Right cardiac atrium (tissue), 5 donors: ENCODE measurements around the gene PUM1. TPM values are rescaled to one million over a fixed set of nuclear protein-coding genes. Genes with fewer than 3 reads are reported as not detected.
A peak's percentile ranks its signal among the peaks of the same experiment; 100 is the strongest.

Source experiments
- ATAC-seq, 2 donors: fragments of 200-7000 bp; cut with Tn5 transposase; one replicate each; pipeline versions ENCODE4 v1.8.0 to v1.9.1; 2020; ENCODE audit warnings: moderate library complexity in 2 of 2, mild to moderate bottlenecking in 1 of 2
- DNase-seq, 3 donors: peaks; one replicate each; pipeline ENCODE4 v3.0.0-alpha.2; 2020
- H3K27ac ChIP-seq: one replicate; pipeline ENCODE4 v1.5.1; 2013; ENCODE audit warnings: mild to moderate bottlenecking, low read length, control low read depth, moderate library complexity
- H3K27me3 ChIP-seq: one replicate; pipeline ENCODE4 v1.6.1; 2013; ENCODE audit not compliant: control insufficient read depth, insufficient read depth
- H3K4me1 ChIP-seq: one replicate; pipeline ENCODE4 v1.6.1; 2013; ENCODE audit warnings: low read length; ENCODE audit not compliant: control insufficient read depth, insufficient read depth
- H3K4me3 ChIP-seq: one replicate; pipeline ENCODE4 v1.5.1; 2013; ENCODE audit warnings: low read length, control low read depth
- H3K9me3 ChIP-seq: one replicate; pipeline ENCODE4 v1.6.1; 2013; ENCODE audit warnings: low read length; ENCODE audit not compliant: control insufficient read depth
- WGBS: extraction: QIAGEN DNeasy Blood & Tissue Kit; methylation state at CpG from one replicate; pipeline ENCODE4 v1.1.7; 2013; 5-methylcytosine and 5-hydroxymethylcytosine counted together
- intact Hi-C, 4 donors: fragments of 100-400 bp; cut with DNase I; formaldehyde crosslinking; loops; one replicate each; pipeline versions ENCODE4 v1.11.0 to v1.14.0; 2022 to 2023
- polyA plus RNA-seq: library from polyadenylated mRNA; stranded (reverse); fragments of 200-250 nt; gene quantifications from one replicate; pipeline ENCODE4 v1.2.3, GENCODE V29; 2013
- total RNA-seq, 4 donors: library from RNA; stranded (reverse); fragmentation: NEBNext Ultra II Directional; extraction: Animal tissue kit (Norgen Biotek cat#: 25700); gene quantifications; one replicate each; pipeline ENCODE4 v1.2.1, GENCODE V29; 2021
- donor health status: healthy with polysubstance abuse.
- donor health status: DM: no; HTN: yes; CAD: no.
- donor health status: DM: no; HTN: no; CAD: no.
- donor health status: DM: no; HTN: yes; CAD: no; lungs with severe emphysema.
- donor health status: DM: yes; HTN: yes; CAD: no.

The PUM1 gene
- total and polyA plus RNA-seq, 5 donors, result 21.2 to 77.2 (median 76.9) TPM

DNA sequence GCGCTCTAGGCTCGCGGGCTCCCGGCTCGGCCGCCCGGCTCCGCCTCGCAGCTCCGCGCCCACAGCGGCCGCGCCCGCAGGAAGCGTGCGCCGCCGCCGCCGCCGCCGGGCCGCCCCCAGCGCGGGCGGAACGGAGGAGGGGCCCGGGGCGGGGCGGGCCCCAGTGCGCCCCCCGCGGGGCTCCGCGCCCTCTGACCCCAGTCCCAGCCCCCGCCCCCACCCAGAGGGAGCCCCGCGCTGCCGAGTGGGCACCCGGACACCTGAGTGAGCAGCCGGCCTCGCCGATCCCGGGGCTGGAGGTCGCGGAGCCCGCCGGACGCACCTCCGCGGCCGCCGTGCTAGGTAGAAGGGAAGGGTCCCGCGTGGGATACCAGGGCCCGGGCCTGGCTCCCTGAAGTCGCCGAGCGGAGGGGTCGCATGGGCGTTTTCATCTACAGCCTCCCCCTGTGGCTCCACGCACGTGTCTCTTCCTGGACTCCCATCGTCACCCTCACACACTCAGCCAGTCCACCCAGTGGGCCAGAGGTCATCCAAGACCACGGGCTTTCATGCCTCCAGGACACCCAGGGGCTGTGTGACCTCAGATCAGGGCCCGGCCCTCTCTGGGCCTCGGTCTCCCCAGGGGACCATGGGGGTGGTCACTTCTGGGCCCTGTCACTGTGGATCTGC is 156.7 kb downstream of the PUM1 start, which contains the start of gene SDC3:
SDC3 (minus strand) TSS at position 63 of the 669 bp plus-strand sequence. CDS start 172 bp downstream, outside the sequence.
- intact Hi-C loops, result no loop called here
- H3K9me3 ChIP-seq, result no peaks in the 10 kb centered on the region
- no peaks in the 10 kb centered on the region for H3K27me3 ChIP-seq
- peak in 2 of 3 donors; percentile 78 to 83 for DNase-seq
- H3K4me1 ChIP-seq, result peaks cover 7% of the 10 kb centered on the region
- H3K27ac ChIP-seq, result peak within 1 kb of the TSS; percentile 30
- WGBS, result 2% methylated on average over 59 of the region's 68 CpGs
- peak within 1 kb of the TSS; percentile 92 for H3K4me3 ChIP-seq
- ATAC-seq, result peak; percentile 47 to 54

GRCh38 chr1:30908316-30908695 is 157.2 kb downstream of the PUM1 start:
- ATAC-seq (no peak), DNase-seq (peak in 1 of 3 donors; percentile 59)
- no peak overlapping the region for H3K27ac ChIP-seq
- intact Hi-C loops, result no loop called here
- H3K4me1 ChIP-seq, result peaks cover 10% of the 10 kb centered on the region
- H3K4me3 ChIP-seq, result peak overlapping the region; percentile 92
- no peaks in the 10 kb centered on the region for H3K9me3 ChIP-seq
- no peaks in the 10 kb centered on the region for H3K27me3 ChIP-seq
- under 1% methylated on average over 69 of the region's 69 CpGs for WGBS

GRCh38 chr1:30907481-30908315 is 157.8 kb downstream of the PUM1 start:
- Histone ChIP-seq H3K27ac (peak overlapping the region; percentile 30), H3K4me1 (peaks cover 10% of the 10 kb centered on the region), H3K9me3 (no peaks in the 10 kb centered on the region), H3K27me3 (no peaks in the 10 kb centered on the region), H3K4me3 (peak overlapping the region; percentile 92)
- DNase-seq, result peak in 2 of 3 donors; percentile 64 to 72
- 9% methylated on average over 47 of the region's 47 CpGs for WGBS
- ATAC-seq, result peak in 1 of 2 donors; percentile 2
- intact Hi-C loops, result no loop called here

DNA sequence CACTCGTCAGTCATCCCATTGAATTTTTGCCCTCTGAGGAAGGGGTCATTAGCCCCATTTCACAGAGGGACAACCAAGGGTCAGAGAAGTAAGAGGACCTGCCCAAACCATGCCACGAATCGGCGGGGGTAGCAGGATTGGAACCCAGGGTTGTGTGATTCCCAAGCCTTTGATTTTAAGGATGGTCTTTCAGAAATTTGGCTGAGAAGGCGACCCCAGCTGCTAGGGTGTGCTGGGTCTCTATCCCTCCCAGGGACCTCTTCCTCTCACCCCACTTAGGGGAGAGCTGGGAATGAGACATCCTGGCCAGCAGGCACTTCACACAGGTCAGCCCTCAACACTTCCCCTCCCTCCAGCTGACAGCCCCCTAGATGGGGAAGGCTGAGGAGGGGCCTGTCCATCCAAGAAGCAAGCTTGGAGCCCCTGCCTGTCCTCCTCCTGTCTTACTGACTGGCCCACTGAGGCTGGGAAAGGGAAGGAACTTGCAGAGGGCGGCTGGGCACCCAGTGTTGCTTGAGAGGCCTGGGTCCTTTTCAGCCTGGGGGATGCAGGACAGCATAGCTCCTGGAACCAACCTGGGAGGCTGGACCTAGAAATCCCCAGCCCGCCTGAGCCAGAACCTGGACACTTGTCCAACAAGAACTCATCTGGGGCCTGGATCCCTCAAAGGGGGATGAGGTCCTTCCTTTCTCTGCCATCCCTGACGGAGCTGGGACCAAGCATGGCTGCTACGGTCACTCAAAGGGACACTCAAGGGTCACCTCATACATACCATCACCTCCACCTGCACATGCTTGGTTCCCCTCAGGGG is 158.7 kb downstream of the PUM1 start:
- intact Hi-C loops, result no loop called here
- peaks cover 14% of the 10 kb centered on the region for H3K4me1 ChIP-seq
- ATAC-seq (no peak), DNase-seq (peak in 2 of 3 donors; percentile 35 to 42)
- no peak overlapping the region for H3K4me3 ChIP-seq
- H3K27me3 ChIP-seq, result no peaks in the 10 kb centered on the region
- H3K27ac ChIP-seq, result no peak overlapping the region
- H3K9me3 ChIP-seq, result no peaks in the 10 kb centered on the region
- WGBS, result 83% methylated on average over 9 of the region's 9 CpGs

GRCh38 chr1:30905916-30906620 is 159.4 kb downstream of the PUM1 start:
- Histone ChIP-seq H3K4me3 (no peak overlapping the region), H3K9me3 (no peaks in the 10 kb centered on the region), H3K4me1 (peaks cover 14% of the 10 kb centered on the region), H3K27ac (no peak overlapping the region), H3K27me3 (no peaks in the 10 kb centered on the region)
- intact Hi-C loops, result no loop called here
- ATAC-seq (no peak), DNase-seq (peak in 2 of 3 donors; percentile 39 to 44)
- 59% methylated on average over 9 of the region's 9 CpGs for WGBS

DNA sequence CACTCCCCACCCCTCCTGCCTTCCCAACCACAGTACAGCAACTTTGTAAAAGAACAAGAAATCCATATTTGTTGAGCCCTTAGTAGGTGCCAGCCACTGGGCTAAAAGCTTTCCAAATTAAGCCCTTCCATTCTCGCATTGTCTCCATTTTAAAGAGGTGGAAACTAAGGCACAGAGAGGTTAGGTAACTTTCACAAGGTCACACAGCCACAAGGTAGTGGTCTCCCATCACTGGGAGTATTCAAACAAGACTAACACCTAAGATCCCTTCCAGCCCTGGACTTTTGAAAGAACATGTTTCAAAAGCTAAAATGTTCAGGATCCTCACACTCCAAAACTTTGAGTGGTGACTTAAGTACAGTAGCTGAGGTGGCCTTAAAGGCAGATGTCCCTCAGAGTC is 160.1 kb downstream of the PUM1 start:
- ATAC-seq, result no peak
- peaks cover 14% of the 10 kb centered on the region for H3K4me1 ChIP-seq
- DNase-seq, result no peak
- no peak overlapping the region for H3K4me3 ChIP-seq
- WGBS, result 86% methylated on average over 1 of the region's 1 CpG
- H3K9me3 ChIP-seq, result no peaks in the 10 kb centered on the region
- no peak overlapping the region for H3K27ac ChIP-seq
- H3K27me3 ChIP-seq, result no peaks in the 10 kb centered on the region
- intact Hi-C loops, result no loop called here

- Histone ChIP-seq H3K27me3 (no peaks in the 10 kb centered on the region), H3K9me3 (no peaks in the 10 kb centered on the region), H3K4me3 (no peak overlapping the region), H3K27ac (no peak overlapping the region), H3K4me1 (peaks cover 14% of the 10 kb centered on the region)
- no peak for ATAC-seq
- peak in 1 of 3 donors; percentile 17 for DNase-seq
- WGBS, result 71% methylated on average over 1 of the region's 1 CpG
- intact Hi-C loops, result loop anchor here in 1 of 4 donors (5.0 kb wide), 1 partner anchor 58 kb away; no protein-coding TSS in a partner anchor
Observed at GRCh38 chr1:30904962-30905335, 160.6 kb downstream of the PUM1 start.

- Histone ChIP-seq H3K27me3 (no peaks in the 10 kb centered on the region), H3K4me1 (peaks cover 14% of the 10 kb centered on the region), H3K4me3 (no peak overlapping the region), H3K9me3 (no peaks in the 10 kb centered on the region), H3K27ac (no peak overlapping the region)
- 75% methylated on average over 11 of the region's 11 CpGs for WGBS
- intact Hi-C loops, result loop anchor here in 1 of 4 donors (5.0 kb wide), 1 partner anchor 57 kb away; no protein-coding TSS in a partner anchor
- no peak for ATAC-seq
- DNase-seq, result peak in 2 of 3 donors; percentile 40 to 53
Observed at GRCh38 chr1:30904191-30904961, 161.1 kb downstream of the PUM1 start.

DNA sequence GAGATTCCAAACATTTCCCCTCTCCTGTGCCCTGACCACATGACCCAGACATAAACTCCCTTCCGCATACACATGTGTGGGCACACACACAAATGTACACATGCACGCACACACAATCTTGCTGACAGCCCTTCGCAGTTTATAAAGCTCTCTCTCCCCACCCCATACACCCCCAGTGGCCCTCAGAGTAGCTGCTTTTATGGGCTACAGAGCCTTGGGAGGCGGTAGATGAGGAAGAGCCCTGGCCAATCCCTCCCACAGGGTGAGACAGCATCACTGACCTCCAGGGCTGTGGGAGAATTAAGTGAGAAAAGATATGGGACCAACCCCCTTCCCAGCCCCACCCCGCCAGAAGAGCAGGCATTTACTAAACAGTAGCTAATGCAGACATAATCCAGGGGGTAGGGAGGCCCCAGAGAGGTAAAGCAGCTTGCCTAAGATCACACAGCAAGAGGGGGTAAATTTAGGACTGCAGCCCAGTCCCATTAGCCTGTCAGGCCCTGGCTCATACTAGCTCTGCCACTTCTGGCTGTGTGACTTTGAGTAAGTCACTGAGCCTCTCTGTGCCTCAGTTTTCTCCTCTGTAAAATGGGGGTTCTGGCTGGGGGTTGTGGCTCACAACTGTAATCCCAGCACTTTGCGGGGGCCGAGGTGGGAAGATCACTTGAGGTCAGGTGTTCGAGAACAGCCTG is 162.0 kb downstream of the PUM1 start:
- Histone ChIP-seq H3K9me3 (no peaks in the 10 kb centered on the region), H3K27ac (peak overlapping the region; percentile 48), H3K27me3 (no peaks in the 10 kb centered on the region), H3K4me1 (peaks cover 14% of the 10 kb centered on the region), H3K4me3 (no peak overlapping the region)
- intact Hi-C loops, result loop anchor here in 1 of 4 donors (5.0 kb wide), 1 partner anchor 56 kb away; no protein-coding TSS in a partner anchor
- 72% methylated on average over 8 of the region's 8 CpGs for WGBS
- DNase-seq (peak in 2 of 3 donors; percentile 31 to 44), ATAC-seq (peak in 1 of 2 donors; percentile 17)
